IPS DF 4.7 (cell line): ENCODE measurements around the gene RBL1.

Experiments used
- DNase-seq: peaks from one replicate; pipeline ENCODE4 v3.0.0-alpha.2; 2013; ENCODE audit warnings: low spot score; ENCODE audit errors: extremely low read depth

Gene RBL1

DNA sequence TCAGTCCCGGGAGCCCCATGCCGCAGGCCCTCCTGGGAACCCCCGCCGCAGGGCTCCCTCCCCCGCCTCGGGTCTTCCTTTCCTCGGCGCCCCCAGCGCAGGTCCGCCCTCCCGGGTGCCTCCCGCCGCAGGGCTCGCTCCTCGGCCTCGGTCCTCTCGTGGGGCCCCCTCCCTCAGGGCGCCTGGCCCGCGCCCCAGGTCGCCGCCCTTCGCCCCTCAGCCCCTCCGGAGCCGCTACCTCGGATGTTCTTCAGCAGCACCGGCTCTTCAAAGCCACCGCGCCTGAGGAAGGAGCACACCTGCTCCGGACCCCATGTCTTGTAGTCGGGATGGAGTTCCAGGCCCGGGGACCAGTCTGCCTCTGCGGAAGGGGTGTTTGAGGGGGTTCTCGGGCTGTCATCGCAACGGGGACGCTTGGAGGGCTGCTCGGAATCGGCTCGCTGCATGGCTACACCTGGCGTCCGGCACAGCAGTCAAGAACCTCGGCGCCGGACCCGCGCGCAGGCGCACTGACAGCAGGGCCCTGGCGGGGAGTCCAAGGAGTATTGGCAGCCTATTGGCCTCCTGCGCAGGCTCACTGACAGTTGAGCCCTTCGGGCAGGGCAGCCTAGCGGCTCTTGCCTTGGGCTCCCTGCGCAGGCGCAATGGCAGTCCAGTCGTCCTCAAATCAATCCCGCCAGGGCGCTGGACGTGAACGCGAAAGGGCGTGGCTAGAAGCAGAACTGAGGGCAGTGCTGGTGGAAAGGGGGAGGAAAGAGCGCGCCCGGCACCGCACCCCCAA lies 144.4 kb downstream of the RBL1 start, which contains the start of gene SAMHD1:
Gene SAMHD1 (minus strand): TSS at position 511 of the 781 bp plus-strand sequence. CDS start 65 bp downstream, at position 446.
- DNase-seq: peak; percentile 89

DNA sequence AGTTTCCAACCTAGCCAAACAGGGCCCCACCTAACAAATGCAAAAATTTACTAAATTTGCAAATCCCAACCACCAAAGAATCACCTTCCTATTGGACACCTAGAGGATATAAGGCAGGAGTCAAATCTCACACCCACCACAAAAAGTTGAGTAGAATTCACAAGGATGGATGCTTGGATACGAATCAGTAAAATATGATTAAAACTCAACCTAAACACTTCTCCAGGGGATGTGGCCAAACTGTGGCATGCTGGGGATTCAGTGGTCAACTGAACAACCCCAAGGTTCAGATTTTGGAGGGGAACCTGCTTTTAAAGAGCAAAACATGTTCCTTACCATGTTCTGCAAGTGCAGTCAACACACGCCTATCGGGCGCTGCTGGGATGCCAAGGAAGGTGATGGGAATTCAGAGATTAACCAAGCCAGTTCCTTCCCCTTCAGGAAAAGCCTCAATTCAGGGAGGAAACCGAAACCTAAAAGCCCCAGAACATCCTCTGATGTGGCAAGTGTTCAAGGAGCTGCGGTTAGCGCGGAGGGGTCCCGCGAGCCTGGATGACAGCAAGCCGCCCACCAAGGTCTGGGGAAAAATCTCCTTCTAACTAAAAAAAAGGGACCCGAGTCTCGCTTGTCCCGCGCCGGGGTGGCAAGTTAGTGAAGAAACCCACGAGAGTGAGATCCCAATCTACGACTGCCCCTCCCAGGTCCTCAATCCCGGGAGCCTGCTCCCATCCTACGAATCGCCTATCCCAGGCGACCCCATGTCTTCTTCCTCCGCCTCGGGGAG lies 145.2 kb downstream of the RBL1 start:
- no peak for DNase-seq
